HepG2 (cell line): ENCODE data around the gene CFAP43. TPM values are rescaled to one million over a fixed set of nuclear protein-coding genes. Genes with fewer than 3 reads are reported as not detected.
A peak's percentile ranks its signal among the peaks of the same experiment; 100 is the strongest.
"Not testable (repeated sequence)": the region's sequence is repeated elsewhere in the genome, so short reads cannot be mapped to it uniquely, and the experiment has no call there.

ENCODE experiments used
- CCDC6 ChIP-seq: sonication (generic); formaldehyde crosslinking; IDR thresholded peaks from 2 replicates; pipeline ENCODE4 v1.8.1; 2022; ENCODE audit warnings: mild to moderate bottlenecking, missing genetic modification reagents, moderate library complexity
- CEBPG ChIP-seq: IDR thresholded peaks from 2 replicates; pipeline ENCODE4 v1.6.1; 2016
- EP300 ChIP-seq, 3 experiments: sonication (generic) in 1 of 3; formaldehyde crosslinking in 1 of 3; IDR thresholded peaks; 2 replicates each; pipeline versions ENCODE4 v1.5.1 to v1.6.1; 2011 to 2020; ENCODE audit warnings: low read depth in 2 of 3, low read length in 2 of 3, borderline replicate concordance in 1 of 3, improper control_type of control experiment in 1 of 3, mild to moderate bottlenecking in 1 of 3, missing genetic modification reagents in 1 of 3, moderate library complexity in 1 of 3
- FOXA1 ChIP-seq, 2 experiments: fragments of 450-650 bp in 1 of 2; sonication (generic) in 1 of 2; formaldehyde crosslinking in 1 of 2; IDR thresholded peaks; 2 replicates each; pipeline versions ENCODE4 v1.4.0 to v1.6.1; 2016 to 2020; ENCODE audit warnings: missing genetic modification reagents in 1 of 2
- FOXA3 ChIP-seq: IDR thresholded peaks from 2 replicates; pipeline ENCODE4 v1.6.1; 2016; ENCODE audit warnings: missing genetic modification reagents, missing compliant biosample characterization
- NCOR1 ChIP-seq: fragments of 200-600 bp; sonication (generic); IDR thresholded peaks from 2 replicates; pipeline ENCODE4 v1.7.0; 2017; ENCODE audit warnings: antibody characterized with exemption, low read length, borderline replicate concordance
- NR2F6 ChIP-seq, 2 experiments: IDR thresholded peaks; 2 replicates each; pipeline ENCODE4 v1.6.1; 2016; ENCODE audit warnings: antibody characterized with exemption in 1 of 2, mild to moderate bottlenecking in 1 of 2
- RARA ChIP-seq: IDR thresholded peaks from 2 replicates; pipeline ENCODE4 v1.6.1; 2016; ENCODE audit warnings: missing genetic modification reagents, missing compliant biosample characterization
- SOX5 ChIP-seq: IDR thresholded peaks from 2 replicates; pipeline ENCODE4 v1.6.1; 2016; ENCODE audit warnings: borderline replicate concordance
- SOX6 ChIP-seq, 2 experiments: fragments of 450-650 bp in 1 of 2; sonication (generic) in 1 of 2; formaldehyde crosslinking in 1 of 2; IDR thresholded peaks; 2 replicates each; pipeline versions ENCODE4 v1.4.0 to v1.6.1; 2017 to 2020; ENCODE audit warnings: antibody characterized with exemption in 1 of 2, mild to moderate bottlenecking in 1 of 2, missing genetic modification reagents in 1 of 2
- TCF7 ChIP-seq: sonication (generic); IDR thresholded peaks from 2 replicates; pipeline ENCODE4 v1.6.1; 2016; ENCODE audit warnings: antibody characterized with exemption, low read depth
- TGIF2 ChIP-seq: IDR thresholded peaks from 2 replicates; pipeline ENCODE4 v1.6.1; 2016; ENCODE audit warnings: control low read depth, missing compliant biosample characterization
- ZNF644 ChIP-seq: IDR thresholded peaks from 2 replicates; pipeline ENCODE4 v1.6.1; 2016; ENCODE audit warnings: low read depth
- ZNF746 ChIP-seq: sonication (generic); formaldehyde crosslinking; IDR thresholded peaks from 2 replicates; pipeline ENCODE4 v1.8.0; 2022; ENCODE audit warnings: mild to moderate bottlenecking, missing genetic modification reagents
- polyA plus RNA-seq, 8 experiments: library from polyadenylated mRNA; depleted of rRNA in 3 of 8; stranded (reverse) in 7 of 8; unstranded in 1 of 8; fragments of >200 nt; fragmentation: Illumina TruSeq in 4 of 8; extraction: Trizol in 4 of 8; gene quantifications; 2 replicates each; pipeline versions ENCODE4 v1.2.1 to v1.2.3, GENCODE V29; 2011 to 2016; ENCODE audit warnings: low read depth in 4 of 8, missing spikeins in 1 of 8, mixed read lengths in 1 of 8; ENCODE audit not compliant: insufficient read depth in 1 of 8
- total RNA-seq, 5 experiments: library from RNA; depleted of rRNA; stranded (reverse); fragments of >200 nt; fragmentation: Illumina TruSeq; extraction: Trizol; gene quantifications; 2 replicates each; pipeline ENCODE4 v1.2.3, GENCODE V29; 2016; ENCODE audit warnings: low read depth in 1 of 5
- TF ChIP-seq, protein P1 (sequence below): sonication (generic); formaldehyde crosslinking; IDR thresholded peaks from 2 replicates; pipeline ENCODE4 v1.4.0; 2020; ENCODE audit warnings: missing genetic modification reagents
- TF ChIP-seq, protein P2 (sequence below): IDR thresholded peaks from 2 replicates; pipeline ENCODE4 v1.6.1; 2016

CFAP43 gene
- total and polyA plus RNA-seq, 2 of the 13 experiments (the other 11 are each of a cell fraction or from before 2014, with no cell fraction given) = 0.24 to 0.38 TPM

DNA sequence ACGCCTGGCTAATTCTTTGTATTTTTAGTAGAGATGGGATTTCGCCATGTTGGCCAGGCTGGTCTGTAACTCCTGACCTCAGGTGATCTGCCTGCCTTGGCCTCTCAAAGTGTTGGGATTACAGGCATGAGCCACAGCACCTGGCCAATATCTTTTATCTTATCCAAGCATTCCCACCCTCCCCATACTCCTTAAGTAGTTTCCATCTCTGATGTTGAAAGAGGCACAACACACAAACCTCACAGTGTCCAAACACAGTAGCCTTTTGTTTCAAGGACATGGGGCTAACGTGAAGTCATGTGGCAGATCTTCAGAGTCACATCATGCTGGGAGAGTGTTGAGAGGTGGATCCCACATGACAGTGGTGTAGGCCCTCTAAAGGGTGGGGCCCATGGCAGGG is 10.8 kb upstream of the CFAP43 start (continued):
- not testable (repeated sequence) for TF ChIP-seq NR2F6, FOXA1, SOX6 (IDR thresholded peaks at IDR 0.05)
- TF ChIP-seq NR2F6 (CRISPR knock-in tag; IDR thresholded peaks at IDR 0.05) = 0 out of 2 replicates have a peak, but pooled peaks have one; percentile 18
- TF ChIP-seq EP300 (IDR thresholded peaks at IDR 0.05; ENCODE audit: low read depth in 2 of 2, low read length in 2 of 2) = peak in 1 of 2 experiments; percentile 59; a peak in 2 of 4 replicates
- TF ChIP-seq EP300 (CRISPR knock-in tag; IDR thresholded peaks at IDR 0.05; ENCODE audit: borderline replicate concordance) = peak; percentile 45; the same call in 1 of the 2 replicates
- peak; percentile 34; the same call in 1 of the 2 replicates for TF ChIP-seq ZNF644 (CRISPR knock-in tag)
- 0 out of 2 replicates have a peak, but pooled peaks have one; percentile 59 for TF ChIP-seq TGIF2 (CRISPR knock-in tag)
- peak; percentile 21; the same call in 1 of the 2 replicates for TF ChIP-seq FOXA3 (CRISPR knock-in tag)
- TF ChIP-seq, protein P1, sequence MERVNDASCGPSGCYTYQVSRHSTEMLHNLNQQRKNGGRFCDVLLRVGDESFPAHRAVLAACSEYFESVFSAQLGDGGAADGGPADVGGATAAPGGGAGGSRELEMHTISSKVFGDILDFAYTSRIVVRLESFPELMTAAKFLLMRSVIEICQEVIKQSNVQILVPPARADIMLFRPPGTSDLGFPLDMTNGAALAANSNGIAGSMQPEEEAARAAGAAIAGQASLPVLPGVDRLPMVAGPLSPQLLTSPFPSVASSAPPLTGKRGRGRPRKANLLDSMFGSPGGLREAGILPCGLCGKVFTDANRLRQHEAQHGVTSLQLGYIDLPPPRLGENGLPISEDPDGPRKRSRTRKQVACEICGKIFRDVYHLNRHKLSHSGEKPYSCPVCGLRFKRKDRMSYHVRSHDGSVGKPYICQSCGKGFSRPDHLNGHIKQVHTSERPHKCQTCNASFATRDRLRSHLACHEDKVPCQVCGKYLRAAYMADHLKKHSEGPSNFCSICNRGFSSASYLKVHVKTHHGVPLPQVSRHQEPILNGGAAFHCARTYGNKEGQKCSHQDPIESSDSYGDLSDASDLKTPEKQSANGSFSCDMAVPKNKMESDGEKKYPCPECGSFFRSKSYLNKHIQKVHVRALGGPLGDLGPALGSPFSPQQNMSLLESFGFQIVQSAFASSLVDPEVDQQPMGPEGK (CRISPR knock-in tag) = peak; percentile 39; the same call in 1 of the 2 replicates
- TF ChIP-seq, protein P2, sequence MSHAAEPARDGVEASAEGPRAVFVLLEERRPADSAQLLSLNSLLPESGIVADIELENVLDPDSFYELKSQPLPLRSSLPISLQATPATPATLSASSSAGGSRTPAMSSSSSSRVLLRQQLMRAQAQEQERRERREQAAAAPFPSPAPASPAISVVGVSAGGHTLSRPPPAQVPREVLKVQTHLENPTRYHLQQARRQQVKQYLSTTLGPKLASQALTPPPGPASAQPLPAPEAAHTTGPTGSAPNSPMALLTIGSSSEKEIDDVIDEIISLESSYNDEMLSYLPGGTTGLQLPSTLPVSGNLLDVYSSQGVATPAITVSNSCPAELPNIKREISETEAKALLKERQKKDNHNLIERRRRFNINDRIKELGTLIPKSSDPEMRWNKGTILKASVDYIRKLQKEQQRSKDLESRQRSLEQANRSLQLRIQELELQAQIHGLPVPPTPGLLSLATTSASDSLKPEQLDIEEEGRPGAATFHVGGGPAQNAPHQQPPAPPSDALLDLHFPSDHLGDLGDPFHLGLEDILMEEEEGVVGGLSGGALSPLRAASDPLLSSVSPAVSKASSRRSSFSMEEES = 0 out of 2 replicates have a peak, but pooled peaks have one; percentile 38
- TF ChIP-seq FOXA1 (CRISPR knock-in tag; IDR thresholded peaks at IDR 0.05) = peak; percentile 35; the same call in 1 of the 2 replicates
- TF ChIP-seq RARA (CRISPR knock-in tag) = peak; percentile 24; the same call in 1 of the 2 replicates
- 0 out of 2 replicates have a peak, but pooled peaks have one; percentile 25 for TF ChIP-seq CCDC6
- TF ChIP-seq SOX6 (CRISPR knock-in tag; IDR thresholded peaks at IDR 0.05) = peak; percentile 64
- peak; percentile 60; the same call in 1 of the 2 replicates for TF ChIP-seq SOX5 (CRISPR knock-in tag)
- TF ChIP-seq ZNF746 = peak; percentile 57; the same call in 1 of the 2 replicates
- TF ChIP-seq TCF7 = peak; percentile 18; the same call in 1 of the 2 replicates
- peak; percentile 45 for TF ChIP-seq CEBPG (CRISPR knock-in tag)
- TF ChIP-seq NCOR1 = 0 out of 2 replicates have a peak, but pooled peaks have one; percentile 6
